SK-N-SH (cell line): ENCODE data around the gene LPIN2. TPM values are rescaled to one million over a fixed set of nuclear protein-coding genes. Genes with fewer than 3 reads are reported as not detected.

Source experiments
- CTCF ChIA-PET: fragments of 300-600, 350-600 bp; formaldehyde crosslinking; extraction: SDS; loops from one replicate; lab custom pipeline; 2021; lab: Yijun Ruan, JAX
- POLR2A ChIA-PET: fragments of 350-600 bp; sonication (Branson Sonifier 250); formaldehyde crosslinking; extraction: SDS; loops from one replicate; lab custom pipeline; 2020; ENCODE audit warnings: antibody characterized with exemption, inconsistent platforms; lab: Yijun Ruan, JAX
- DNase-seq: peaks from one replicate; pipeline ENCODE4 v3.0.0; 2012
- H2AFZ ChIP-seq: fragments of 200-600 bp; sonication (generic); 2 replicates; pipeline ENCODE4 v1.8.1; 2016; ENCODE audit warnings: antibody characterized with exemption, mild to moderate bottlenecking, low read depth
- H3F3A ChIP-seq: fragments of 200-600 bp; sonication (generic); replicated peaks from 2 replicates; pipeline ENCODE3; 2016; ENCODE audit warnings: antibody characterized with exemption, mild to moderate bottlenecking; ENCODE audit not compliant: insufficient read depth
- H3K27ac ChIP-seq, 2 experiments: fragments of 200-500 bp in 1 of 2; fragments of 200-600 bp in 1 of 2; sonication (Bioruptor generic) in 1 of 2; sonication (generic), shearing (Covaris generic) in 1 of 2; 2 replicates each; pipeline versions ENCODE4 v1.5.1 to v1.6.1; 2014 to 2016; ENCODE audit warnings: low read depth in 2 of 2, inconsistent platforms in 1 of 2, low read length in 1 of 2, mild to moderate bottlenecking in 1 of 2, mixed read lengths in 1 of 2
- H3K27me3 ChIP-seq: fragments of 200-600 bp; sonication (generic), shearing (Covaris generic); 2 replicates; pipeline ENCODE4 v1.6.1; 2016; ENCODE audit warnings: mixed run types; ENCODE audit not compliant: insufficient read depth
- H3K36me3 ChIP-seq, 2 experiments: fragments of 200-500 bp in 1 of 2; fragments of 200-600 bp in 1 of 2; sonication (Bioruptor generic) in 1 of 2; sonication (generic) in 1 of 2; replicated peaks in 1 of 2; 2 replicates each; pipeline versions ENCODE3 to v1.5.1; 2014 to 2016; ENCODE audit warnings: low read length in 1 of 2, mild to moderate bottlenecking in 1 of 2; ENCODE audit not compliant: insufficient read depth in 2 of 2, control insufficient read depth in 1 of 2
- H3K4me1 ChIP-seq, 2 experiments: fragments of 200-500 bp in 1 of 2; fragments of 200-600 bp in 1 of 2; sonication (Bioruptor generic) in 1 of 2; sonication (generic), shearing (Covaris generic) in 1 of 2; 2 replicates each; pipeline versions ENCODE4 v1.5.1 to v1.6.1; 2014 to 2016; ENCODE audit warnings: low read depth in 1 of 2, low read length in 1 of 2, mixed run types in 1 of 2; ENCODE audit not compliant: insufficient read depth in 2 of 2, control insufficient read depth in 1 of 2
- H3K4me2 ChIP-seq: fragments of 200-600 bp; sonication (generic), shearing (Covaris generic); 2 replicates; pipeline ENCODE4 v1.6.1; 2017; ENCODE audit warnings: mixed run types
- H3K4me3 ChIP-seq, 2 experiments: fragments of 200-500 bp in 1 of 2; fragments of 200-600 bp in 1 of 2; sonication (Bioruptor generic) in 1 of 2; sonication (generic), shearing (Covaris generic) in 1 of 2; 2 replicates each; pipeline versions ENCODE4 v1.5.1 to v1.8.1; 2014 to 2016; ENCODE audit warnings: low read depth in 2 of 2, inconsistent platforms in 1 of 2, low read length in 1 of 2, mild to moderate bottlenecking in 1 of 2, mixed read lengths in 1 of 2, moderate library complexity in 1 of 2
- H3K79me2 ChIP-seq: fragments of 200-600 bp; sonication (generic); 2 replicates; pipeline ENCODE4 v1.8.1; 2017; ENCODE audit warnings: mild to moderate bottlenecking; ENCODE audit not compliant: insufficient read depth
- H3K9ac ChIP-seq: fragments of 200-600 bp; sonication (generic); 2 replicates; pipeline ENCODE4 v1.6.1; 2017; ENCODE audit warnings: mixed run types
- H3K9me2 ChIP-seq: fragments of 200-600 bp; sonication (generic); 2 replicates; pipeline ENCODE4 v1.6.1; 2017; ENCODE audit warnings: mixed run types
- H3K9me3 ChIP-seq: fragments of 200-600 bp; sonication (generic); 2 replicates; pipeline ENCODE4 v1.6.1; 2017; ENCODE audit warnings: mixed run types, mild to moderate bottlenecking, moderate library complexity
- H4K20me1 ChIP-seq: fragments of 200-600 bp; sonication (generic); 2 replicates; pipeline ENCODE4 v1.6.1; 2017; ENCODE audit warnings: mild to moderate bottlenecking, mixed run types; ENCODE audit not compliant: insufficient read depth
- FOSL2 ChIP-seq: IDR thresholded peaks from 2 replicates; pipeline ENCODE4 v1.4.0; 2012; ENCODE audit warnings: low read depth, mild to moderate bottlenecking, moderate library complexity, borderline replicate concordance
- FOXM1 ChIP-seq: IDR thresholded peaks from 2 replicates; pipeline ENCODE4 v1.4.0; 2012; ENCODE audit warnings: low read depth, mild to moderate bottlenecking
- MAX ChIP-seq: IDR thresholded peaks from 2 replicates; pipeline ENCODE4 v1.4.0; 2012; ENCODE audit warnings: low read depth
- NRF1 ChIP-seq: IDR thresholded peaks from 2 replicates; pipeline ENCODE4 v1.6.1; 2012; ENCODE audit warnings: low read depth, mild to moderate bottlenecking, low read length
- RAD21 ChIP-seq: IDR thresholded peaks from 2 replicates; pipeline ENCODE4 v1.6.1; 2012; ENCODE audit warnings: mild to moderate bottlenecking, low read length
- REST ChIP-seq: IDR thresholded peaks from 2 replicates; pipeline ENCODE4 v1.6.1; 2012; ENCODE audit warnings: mild to moderate bottlenecking, low read depth, low read length, moderate library complexity
- SIN3A ChIP-seq: IDR thresholded peaks from 2 replicates; pipeline ENCODE4 v1.6.1; 2012; ENCODE audit warnings: low read depth, mild to moderate bottlenecking, low read length, moderate library complexity, borderline replicate concordance
- SMC3 ChIP-seq: IDR thresholded peaks from 2 replicates; pipeline ENCODE4 v1.6.1; 2012; ENCODE audit warnings: low read depth, low read length, improper control_type of control experiment
- TCF12 ChIP-seq: IDR thresholded peaks from 2 replicates; pipeline ENCODE4 v1.4.0; 2012
- YY1 ChIP-seq: IDR thresholded peaks from 2 replicates; pipeline ENCODE4 v1.4.0; 2012; ENCODE audit warnings: low read depth, mild to moderate bottlenecking
- whole genome bisulfite sequencing: methylation state at CpG from one replicate; pipeline ENCODE4 v1.1.6; 2017; ENCODE audit warnings: low lambda C conversion rate; 5-methylcytosine and 5-hydroxymethylcytosine counted together
- polyA plus RNA-seq, 3 experiments: library from polyadenylated mRNA; depleted of rRNA; stranded (reverse); fragments of >200 nt; gene quantifications; 2 replicates each; pipeline ENCODE4 v1.2.3, GENCODE V29; 2012
- TF ChIP-seq, protein P1 (sequence below): fragments of 200-600 bp; sonication (generic); IDR thresholded peaks from 2 replicates; pipeline ENCODE4 v1.6.1; 2017; ENCODE audit warnings: antibody characterized with exemption, mild to moderate bottlenecking, moderate library complexity
- TF ChIP-seq, protein P2 (sequence below): IDR thresholded peaks from 2 replicates; pipeline ENCODE4 v1.4.0; 2012; ENCODE audit warnings: low read depth, borderline replicate concordance

Gene LPIN2
- polyA plus RNA-seq, 1 of the 3 experiments (the other 2 are of a cell fraction): 19.3 TPM

DNA sequence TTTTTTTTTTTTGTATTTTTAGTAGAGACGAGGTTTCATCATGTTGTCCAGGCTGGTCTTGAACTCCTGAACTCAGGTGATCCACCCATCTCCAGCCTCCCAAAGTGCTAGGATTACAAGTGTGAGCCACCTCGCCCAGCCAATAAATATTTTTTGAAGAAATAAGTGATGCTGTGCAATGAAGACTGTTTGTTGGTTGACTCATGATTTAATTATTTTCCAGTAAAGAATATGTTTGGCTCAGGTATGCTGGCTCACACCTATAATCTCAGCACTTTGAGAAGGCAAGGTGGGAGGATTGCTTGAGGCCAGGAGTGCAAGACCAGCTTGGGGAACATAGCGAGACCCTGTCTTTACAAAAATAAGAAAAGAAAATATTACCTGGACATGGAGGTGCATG is 41.8 kb upstream of the LPIN2 start:
- DNase-seq: no peak
- Histone ChIP-seq H3K27ac (no peak overlapping the region), H2AFZ (no peak overlapping the region), H3K4me1 (no peaks in the 10 kb centered on the region), H3K27me3 (no peaks in the 10 kb centered on the region)
- TF ChIP-seq RAD21 (no peak), YY1 (no peak), FOSL2 (no peak), NRF1 (no peak), TCF12 (no peak), REST (no peak)
- TF ChIP-seq, protein P1, sequence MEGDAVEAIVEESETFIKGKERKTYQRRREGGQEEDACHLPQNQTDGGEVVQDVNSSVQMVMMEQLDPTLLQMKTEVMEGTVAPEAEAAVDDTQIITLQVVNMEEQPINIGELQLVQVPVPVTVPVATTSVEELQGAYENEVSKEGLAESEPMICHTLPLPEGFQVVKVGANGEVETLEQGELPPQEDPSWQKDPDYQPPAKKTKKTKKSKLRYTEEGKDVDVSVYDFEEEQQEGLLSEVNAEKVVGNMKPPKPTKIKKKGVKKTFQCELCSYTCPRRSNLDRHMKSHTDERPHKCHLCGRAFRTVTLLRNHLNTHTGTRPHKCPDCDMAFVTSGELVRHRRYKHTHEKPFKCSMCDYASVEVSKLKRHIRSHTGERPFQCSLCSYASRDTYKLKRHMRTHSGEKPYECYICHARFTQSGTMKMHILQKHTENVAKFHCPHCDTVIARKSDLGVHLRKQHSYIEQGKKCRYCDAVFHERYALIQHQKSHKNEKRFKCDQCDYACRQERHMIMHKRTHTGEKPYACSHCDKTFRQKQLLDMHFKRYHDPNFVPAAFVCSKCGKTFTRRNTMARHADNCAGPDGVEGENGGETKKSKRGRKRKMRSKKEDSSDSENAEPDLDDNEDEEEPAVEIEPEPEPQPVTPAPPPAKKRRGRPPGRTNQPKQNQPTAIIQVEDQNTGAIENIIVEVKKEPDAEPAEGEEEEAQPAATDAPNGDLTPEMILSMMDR: no peak
- TF ChIP-seq, protein P2, sequence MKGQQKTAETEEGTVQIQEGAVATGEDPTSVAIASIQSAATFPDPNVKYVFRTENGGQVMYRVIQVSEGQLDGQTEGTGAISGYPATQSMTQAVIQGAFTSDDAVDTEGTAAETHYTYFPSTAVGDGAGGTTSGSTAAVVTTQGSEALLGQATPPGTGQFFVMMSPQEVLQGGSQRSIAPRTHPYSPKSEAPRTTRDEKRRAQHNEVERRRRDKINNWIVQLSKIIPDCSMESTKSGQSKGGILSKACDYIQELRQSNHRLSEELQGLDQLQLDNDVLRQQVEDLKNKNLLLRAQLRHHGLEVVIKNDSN: no peak
- TF ChIP-seq, all 33 proteins: peak for 0
- H3K9me2 ChIP-seq: no peaks in the 10 kb centered on the region
- H3K9ac ChIP-seq: no peak overlapping the region
- ChIA-PET POLR2A (no interaction called here), CTCF (interaction anchor here (1.3 to 2.4 kb wide), 2 partner anchors 8 to 191 kb away, joined by 5 to 10 read pairs; no protein-coding TSS in a partner anchor)
- no peaks in the 10 kb centered on the region for H3K9me3 ChIP-seq
- no peak overlapping the region for H3K4me3 ChIP-seq
- no peaks in the 10 kb centered on the region for H3F3A ChIP-seq
- H3K36me3 ChIP-seq: no peaks in the 10 kb centered on the region
- H3K79me2 ChIP-seq: no peaks in the 10 kb centered on the region
- no peaks in the 10 kb centered on the region for H4K20me1 ChIP-seq
- H3K4me2 ChIP-seq: no peak overlapping the region
- 84% methylated on average over 3 of the region's 3 CpGs for WGBS

- Histone ChIP-seq H2AFZ (no peak overlapping the region), H3K79me2 (no peaks in the 10 kb centered on the region), H3K9me2 (no peaks in the 10 kb centered on the region), H3K27ac (no peak overlapping the region), H3F3A (no peaks in the 10 kb centered on the region), H3K9ac (no peak overlapping the region), H3K4me2 (no peak overlapping the region), H3K9me3 (no peaks in the 10 kb centered on the region), H3K27me3 (no peaks in the 10 kb centered on the region), H3K4me3 (no peak overlapping the region), H4K20me1 (no peaks in the 10 kb centered on the region), H3K36me3 (no peaks in the 10 kb centered on the region), H3K4me1 (no peaks in the 10 kb centered on the region)
- WGBS: 80% methylated on average over 6 of the region's 6 CpGs
- ChIA-PET POLR2A (no interaction called here), CTCF (interaction anchor here (2.4 kb wide), 1 partner anchor 8 kb away, joined by 10 read pairs; no protein-coding TSS in a partner anchor)
- DNase-seq: no peak
- TF ChIP-seq SIN3A (no peak), FOXM1 (no peak), MAX (no peak), SMC3 (no peak), NRF1 (no peak)
- TF ChIP-seq, all 33 proteins: peak for 0
Measured at GRCh38 chr18:3054214-3054613, 41.3 kb upstream of the LPIN2 start.
